HUES48 (cell line): ENCODE results near the gene OPCML.

Experiments
- H3K27ac ChIP-seq: one replicate; pipeline ENCODE4 v1.7.0; 2013; ENCODE audit warnings: low read depth, low read length, inconsistent platforms
- H3K27me3 ChIP-seq: 2 replicates; pipeline ENCODE4 v1.6.1; 2013; ENCODE audit warnings: mild to moderate bottlenecking, low read length; ENCODE audit not compliant: control insufficient read depth, insufficient read depth
- H3K36me3 ChIP-seq: 2 replicates; pipeline ENCODE4 v1.6.1; 2013; ENCODE audit warnings: low read length; ENCODE audit not compliant: control insufficient read depth, insufficient read depth
- H3K4me1 ChIP-seq: 2 replicates; pipeline ENCODE4 v1.6.1; 2013; ENCODE audit warnings: mild to moderate bottlenecking, low read length; ENCODE audit not compliant: control insufficient read depth, insufficient read depth
- H3K4me3 ChIP-seq: 2 replicates; pipeline ENCODE4 v1.5.1; 2013; ENCODE audit warnings: mild to moderate bottlenecking, low read depth, low read length
- H3K9ac ChIP-seq: 2 replicates; pipeline ENCODE4 v1.6.1; 2013; ENCODE audit warnings: mild to moderate bottlenecking, low read depth, low read length, moderate library complexity
- H3K9me3 ChIP-seq: 2 replicates; pipeline ENCODE4 v1.6.1; 2013; ENCODE audit warnings: low read length; ENCODE audit not compliant: control insufficient read depth, insufficient read depth

OPCML gene

DNA sequence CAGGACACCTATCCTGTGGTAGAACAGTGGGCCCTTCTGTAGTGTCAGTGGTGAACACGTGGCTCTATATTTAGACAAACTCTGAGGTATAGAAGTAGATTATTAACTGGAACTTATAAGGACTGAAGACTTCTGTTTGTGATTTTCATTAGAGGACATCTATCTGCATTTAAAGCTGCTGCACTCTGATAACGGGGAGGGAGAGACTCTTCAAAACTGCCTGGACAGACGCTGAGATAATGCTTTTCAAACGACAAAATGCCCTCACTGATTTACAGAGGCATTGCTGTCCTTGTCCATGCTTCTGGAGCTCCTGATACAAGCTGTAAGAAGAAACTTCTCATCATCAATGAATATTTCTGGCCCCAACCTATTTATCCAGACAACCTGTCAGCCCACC, 425.2 kb downstream of the OPCML start:
- Histone ChIP-seq H3K9me3 (no peaks in the 10 kb centered on the region), H3K36me3 (no peaks in the 10 kb centered on the region), H3K27me3 (no peaks in the 10 kb centered on the region), H3K27ac (no peak overlapping the region), H3K9ac (no peak overlapping the region), H3K4me1 (no peaks in the 10 kb centered on the region), H3K4me3 (no peak overlapping the region)

DNA sequence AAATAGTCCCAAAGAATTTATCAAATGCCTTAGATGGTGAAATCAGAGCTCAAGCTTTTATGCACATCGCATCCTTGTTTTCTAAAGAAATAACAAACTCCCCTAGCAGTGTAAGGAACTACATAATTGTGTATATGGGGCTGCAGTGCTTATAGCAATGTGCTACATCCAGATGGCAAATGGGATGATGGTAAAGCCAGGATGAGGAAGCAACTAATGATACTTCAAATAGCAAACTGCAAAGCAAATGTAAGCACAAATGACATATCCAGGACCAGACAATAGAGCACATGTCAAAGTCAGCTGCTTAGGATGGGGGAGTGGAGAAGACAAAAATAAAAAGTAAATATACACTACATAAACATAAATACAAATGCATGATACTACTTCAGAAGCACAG, 425.9 kb downstream of the OPCML start:
- no peaks in the 10 kb centered on the region for H3K36me3 ChIP-seq
- no peaks in the 10 kb centered on the region for H3K9me3 ChIP-seq
- no peak overlapping the region for H3K9ac ChIP-seq
- no peaks in the 10 kb centered on the region for H3K27me3 ChIP-seq
- H3K4me1 ChIP-seq: no peaks in the 10 kb centered on the region
- H3K4me3 ChIP-seq: no peak overlapping the region
- no peak overlapping the region for H3K27ac ChIP-seq

DNA sequence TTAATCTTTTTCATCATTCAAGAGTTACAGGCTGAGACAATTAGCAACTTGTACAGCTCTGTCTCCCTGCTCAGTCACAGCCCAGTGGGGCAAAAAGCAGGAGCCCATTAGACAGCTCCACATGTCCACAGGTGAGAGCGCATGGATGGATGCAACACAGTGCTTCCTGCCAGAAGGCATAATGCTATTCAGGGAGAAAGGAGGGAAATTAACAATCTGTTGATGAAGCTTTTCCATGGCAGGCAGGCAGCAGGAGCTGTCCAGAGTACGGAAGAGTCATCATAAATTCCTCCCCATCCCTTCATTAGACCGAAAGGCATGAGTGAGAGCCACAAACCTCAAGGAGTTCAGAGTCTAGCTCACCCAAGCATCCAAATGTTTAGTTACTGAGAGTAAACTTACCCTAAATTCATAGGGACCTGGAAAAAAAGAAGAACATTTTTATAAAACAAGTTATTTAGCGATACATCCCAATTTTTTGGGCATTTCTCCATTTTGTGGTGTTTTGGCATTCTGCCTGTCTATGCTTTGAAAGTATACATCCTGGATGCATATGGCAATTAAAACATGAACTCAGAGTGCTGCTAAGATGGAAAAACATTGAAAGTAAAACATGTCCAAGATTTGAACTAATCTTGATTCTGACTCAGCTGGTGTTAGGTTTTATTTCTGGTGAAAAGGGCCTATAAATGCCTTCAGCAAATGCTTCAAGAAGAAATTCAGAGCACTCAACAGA, 428.1 kb downstream of the OPCML start:
- Histone ChIP-seq H3K9ac (no peak overlapping the region), H3K27me3 (no peaks in the 10 kb centered on the region), H3K4me1 (no peaks in the 10 kb centered on the region), H3K4me3 (no peak overlapping the region), H3K36me3 (no peaks in the 10 kb centered on the region), H3K9me3 (no peaks in the 10 kb centered on the region), H3K27ac (no peak overlapping the region)

DNA sequence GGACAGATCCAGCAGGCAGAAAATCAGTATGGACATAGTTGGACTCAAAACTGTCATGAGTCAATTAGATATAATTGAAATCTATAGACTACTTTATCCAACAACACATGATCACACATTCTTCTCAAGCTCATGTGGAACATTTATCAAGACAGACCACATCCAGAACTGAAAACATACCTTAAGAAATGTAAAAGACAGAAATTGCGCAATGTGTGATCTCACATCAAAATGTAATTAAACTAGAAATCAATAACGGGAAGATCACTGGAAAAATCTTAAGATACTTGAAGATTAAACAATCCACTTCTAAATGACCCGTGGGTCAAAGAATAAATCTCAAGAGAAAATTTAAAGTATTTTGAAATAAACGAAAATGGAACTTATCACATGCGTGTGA, 435.3 kb downstream of the OPCML start:
- Histone ChIP-seq H3K9ac (no peak overlapping the region), H3K4me3 (no peak overlapping the region), H3K36me3 (no peaks in the 10 kb centered on the region), H3K27me3 (no peaks in the 10 kb centered on the region), H3K27ac (no peak overlapping the region), H3K9me3 (no peaks in the 10 kb centered on the region), H3K4me1 (peaks cover 15% of the 10 kb centered on the region)

DNA sequence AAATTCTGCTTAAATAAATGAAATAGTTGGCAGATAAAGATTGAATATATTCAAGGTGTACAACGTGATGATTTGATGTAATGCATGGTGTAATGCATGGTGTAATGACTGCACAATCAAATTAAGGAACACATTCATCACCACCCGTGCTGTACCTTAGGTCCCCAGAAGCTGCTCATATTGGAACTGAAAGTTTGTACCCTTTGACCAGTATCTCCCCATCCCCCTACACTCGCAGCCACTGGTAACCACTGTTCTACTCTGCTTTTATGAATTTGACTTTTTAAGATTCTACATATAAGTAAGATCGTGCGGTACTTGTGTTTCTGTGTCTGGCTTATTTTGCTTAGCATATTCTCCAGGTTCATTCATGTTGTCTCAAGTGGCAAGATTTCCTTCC, 445.8 kb downstream of the OPCML start:
- Histone ChIP-seq H3K27me3 (peaks cover 19% of the 10 kb centered on the region), H3K4me1 (no peaks in the 10 kb centered on the region), H3K27ac (no peak overlapping the region), H3K9ac (no peak overlapping the region), H3K36me3 (no peaks in the 10 kb centered on the region), H3K9me3 (no peaks in the 10 kb centered on the region), H3K4me3 (no peak overlapping the region)

DNA sequence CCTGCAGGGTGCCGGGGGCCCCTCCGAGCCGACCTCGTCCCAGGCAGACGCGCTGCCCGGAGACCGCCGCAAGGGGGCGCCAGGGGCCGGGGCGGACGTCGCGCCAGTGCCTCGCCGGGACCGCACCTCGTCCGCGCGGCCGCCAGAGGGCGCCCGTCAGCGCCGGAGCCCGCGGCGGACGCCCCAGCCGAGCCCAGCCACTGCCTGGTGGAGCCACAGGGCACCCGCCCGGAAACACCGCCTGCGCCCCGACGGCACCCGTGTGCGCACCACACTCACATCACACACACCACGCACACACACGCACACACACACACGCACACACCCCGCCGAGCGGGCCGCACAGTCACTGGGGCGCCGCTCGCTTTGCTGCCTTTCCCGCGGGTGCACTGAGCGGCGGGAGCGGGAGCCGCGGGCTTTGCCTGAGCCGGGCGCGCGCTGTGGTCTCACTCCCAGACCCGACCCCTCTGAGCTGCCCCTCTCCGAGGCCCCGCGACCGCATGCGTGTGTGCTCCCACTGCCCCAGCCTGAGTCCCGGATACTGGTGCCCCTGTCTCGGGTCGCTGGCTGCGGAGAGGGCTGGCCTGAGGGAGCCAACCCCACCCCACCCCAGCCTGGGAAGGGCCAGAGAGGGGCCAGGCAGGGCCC, 449.3 kb downstream of the OPCML start:
- H3K36me3 ChIP-seq: no peaks in the 10 kb centered on the region
- peak overlapping the region; percentile 75 for H3K4me3 ChIP-seq
- peaks cover 9% of the 10 kb centered on the region; the same call in 1 of the 2 replicates for H3K4me1 ChIP-seq
- H3K9me3 ChIP-seq: no peaks in the 10 kb centered on the region
- H3K27ac ChIP-seq: no peak overlapping the region
- peaks cover 19% of the 10 kb centered on the region for H3K27me3 ChIP-seq
- H3K9ac ChIP-seq: peak overlapping the region; percentile 73

DNA sequence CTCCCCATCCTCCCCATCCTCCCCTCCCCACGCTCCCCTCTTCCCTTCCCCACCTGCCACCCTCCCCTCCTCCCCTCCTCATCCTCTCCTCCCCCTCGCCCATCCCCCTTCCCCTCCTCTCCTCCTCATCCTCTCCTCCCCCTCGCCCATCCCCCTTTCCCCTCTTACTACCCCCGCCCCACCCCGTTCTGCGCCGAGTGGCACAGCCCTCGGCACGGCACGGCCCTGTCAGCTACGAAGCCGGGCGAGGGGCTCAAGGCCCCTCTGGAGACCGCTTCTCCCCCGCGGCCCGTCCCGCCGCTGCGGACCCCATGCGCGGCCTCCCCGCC, 449.9 kb downstream of the OPCML start:
- Histone ChIP-seq H3K27ac (no peak overlapping the region), H3K9me3 (no peaks in the 10 kb centered on the region), H3K4me1 (peaks cover 9% of the 10 kb centered on the region; the same call in 1 of the 2 replicates), H3K36me3 (no peaks in the 10 kb centered on the region), H3K4me3 (peak overlapping the region; percentile 75; the same call in 1 of the 2 replicates), H3K27me3 (peaks cover 19% of the 10 kb centered on the region), H3K9ac (no peak overlapping the region)

DNA sequence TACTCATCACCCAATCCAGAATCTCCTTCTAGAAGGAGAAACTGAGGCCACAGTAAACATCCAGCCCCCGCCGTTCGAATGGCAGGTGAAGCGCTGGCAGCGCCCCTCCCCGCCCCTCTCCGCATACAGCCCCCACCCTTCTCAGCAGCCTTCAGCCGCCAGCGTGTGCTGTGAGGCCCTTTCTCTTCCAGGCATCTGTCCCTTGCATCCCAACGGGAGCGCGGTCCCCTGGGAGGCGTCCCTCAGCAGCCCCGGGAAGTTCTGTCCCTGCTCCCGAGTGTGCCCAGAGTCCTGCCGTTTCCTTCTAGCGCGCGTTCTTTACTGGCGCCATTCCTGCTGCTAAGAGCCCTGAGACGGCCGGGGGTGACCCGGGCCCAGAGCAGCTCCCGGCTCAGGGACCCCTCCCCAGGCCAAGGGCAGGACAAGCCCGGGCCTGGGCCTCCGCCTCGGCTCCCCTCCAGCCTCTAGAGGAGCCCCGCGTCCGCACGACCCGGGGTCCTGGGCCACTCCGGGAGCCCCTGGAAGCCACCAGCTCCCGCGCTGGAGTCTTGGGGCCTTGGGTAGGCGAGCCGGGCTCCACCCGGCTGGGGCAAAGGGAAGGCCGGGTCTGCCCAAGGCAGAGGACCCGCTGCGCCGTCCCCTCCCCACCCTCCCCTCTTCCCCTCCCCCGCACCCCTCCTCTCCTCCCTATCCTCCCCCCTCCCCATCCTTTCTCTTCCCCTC, 450.4 kb downstream of the OPCML start:
- no peaks in the 10 kb centered on the region for H3K36me3 ChIP-seq
- no peak overlapping the region; the same call in 1 of the 2 replicates for H3K4me3 ChIP-seq
- peaks cover 19% of the 10 kb centered on the region for H3K27me3 ChIP-seq
- H3K9me3 ChIP-seq: no peaks in the 10 kb centered on the region
- H3K4me1 ChIP-seq: peaks cover 9% of the 10 kb centered on the region; the same call in 1 of the 2 replicates
- H3K27ac ChIP-seq: no peak overlapping the region
- no peak overlapping the region for H3K9ac ChIP-seq

DNA sequence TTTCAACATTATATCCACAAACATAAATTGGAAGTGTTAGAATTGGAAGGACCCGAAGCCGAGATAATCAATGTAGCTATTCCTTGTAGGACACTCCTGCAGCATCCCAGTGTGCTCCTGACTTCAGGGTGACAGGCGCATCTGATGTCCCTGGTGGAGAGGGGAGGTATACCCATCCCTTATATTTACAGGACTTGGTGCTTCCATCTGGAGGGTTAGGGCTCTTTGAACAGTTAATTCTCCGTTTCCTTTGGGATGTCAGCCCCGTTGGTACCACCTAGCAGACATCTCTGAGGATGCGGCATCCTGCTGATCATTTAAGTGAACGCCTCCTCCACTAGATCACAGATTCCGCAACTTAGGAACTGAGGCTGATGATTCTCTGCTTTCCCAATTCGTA, 451.3 kb downstream of the OPCML start:
- Histone ChIP-seq H3K4me1 (peaks cover 9% of the 10 kb centered on the region; the same call in 1 of the 2 replicates), H3K9ac (no peak overlapping the region), H3K36me3 (no peaks in the 10 kb centered on the region), H3K4me3 (no peak overlapping the region), H3K27me3 (peaks cover 19% of the 10 kb centered on the region), H3K27ac (no peak overlapping the region), H3K9me3 (no peaks in the 10 kb centered on the region)

DNA sequence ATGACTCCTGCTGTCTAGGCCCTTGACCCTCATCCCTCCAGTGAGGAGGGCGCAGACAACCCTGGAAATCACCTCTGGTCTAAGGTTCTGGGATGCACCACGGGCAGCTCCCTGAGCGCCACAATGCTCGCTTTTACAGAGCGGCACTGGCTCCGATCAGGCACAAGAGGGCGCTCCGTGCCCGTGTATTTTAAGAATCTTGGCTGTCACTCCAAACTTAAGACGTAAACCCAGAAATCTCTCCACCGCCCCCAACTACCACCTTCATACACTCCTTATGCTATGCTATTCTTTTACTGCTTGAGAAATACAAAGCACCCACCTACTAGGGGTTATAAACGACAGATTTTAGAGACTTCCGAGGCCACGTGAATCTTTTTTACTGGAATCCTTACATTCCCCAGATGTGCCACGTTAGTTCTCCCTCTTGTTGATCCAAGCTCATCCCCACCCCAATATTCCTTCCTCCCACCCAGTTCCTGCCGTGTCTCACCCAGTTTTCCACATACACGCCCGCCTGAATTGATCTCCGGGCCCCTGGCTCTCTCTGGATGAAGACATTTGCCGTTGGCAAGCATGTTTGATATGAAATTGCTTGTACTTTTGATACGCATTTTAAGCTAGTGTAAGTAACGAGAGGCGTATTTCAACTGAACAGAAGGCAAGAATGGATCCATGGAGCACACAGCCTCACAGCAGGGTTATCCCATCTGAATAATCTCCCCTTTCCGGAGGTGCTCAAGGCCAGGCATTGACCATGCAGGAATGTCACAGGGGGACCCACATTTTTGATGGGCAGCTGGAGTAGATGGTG, 453.5 kb downstream of the OPCML start:
- Histone ChIP-seq H3K27ac (no peak overlapping the region), H3K27me3 (peaks cover 5% of the 10 kb centered on the region), H3K9ac (no peak overlapping the region), H3K4me1 (peaks cover 9% of the 10 kb centered on the region; the same call in 1 of the 2 replicates), H3K9me3 (no peaks in the 10 kb centered on the region), H3K4me3 (no peak overlapping the region), H3K36me3 (no peaks in the 10 kb centered on the region)
